ENCODE data around the gene SLC38A8.

SLC38A8 gene

DNA sequence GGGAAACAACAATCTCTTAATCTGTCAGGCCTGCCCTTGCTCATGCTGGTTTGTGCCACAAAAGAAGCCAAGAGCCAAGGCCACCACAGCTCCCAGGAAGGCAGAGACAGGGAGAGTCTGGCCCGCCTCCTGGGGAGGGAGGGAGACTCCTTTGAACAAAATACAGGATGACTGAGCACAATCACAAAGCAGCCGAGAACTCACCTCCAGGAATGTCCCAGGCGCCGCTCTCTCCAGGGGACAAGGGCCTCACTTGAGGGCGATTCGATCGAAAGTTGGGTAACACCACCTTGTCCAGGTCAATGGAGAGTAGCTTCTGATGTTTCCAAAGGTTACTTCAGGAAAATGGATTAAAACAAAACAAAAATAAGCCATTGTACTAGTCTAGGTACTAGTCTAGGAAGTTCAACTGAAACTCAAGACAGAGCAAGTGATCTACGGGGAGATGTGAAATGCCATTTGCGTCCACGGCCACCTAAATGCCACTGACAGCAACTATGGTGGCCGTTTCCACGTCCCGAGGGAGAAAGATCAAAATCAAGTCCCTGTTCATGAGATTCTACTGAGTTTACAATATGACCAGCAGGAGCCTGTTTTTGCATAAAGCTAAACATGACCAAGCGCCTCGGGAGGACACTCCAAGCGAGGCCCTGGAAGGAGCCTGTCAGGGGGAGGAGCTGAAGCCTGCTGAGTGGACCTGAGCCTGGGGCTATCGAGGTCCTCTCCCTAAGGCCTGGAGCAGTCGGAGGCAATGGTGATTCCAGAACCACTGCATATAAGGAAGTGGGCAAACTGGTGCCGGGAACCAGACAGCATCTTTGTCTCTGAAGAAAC lies 13.4 kb upstream of the SLC38A8 start:
- H3K4me3 ChIP-seq (ENCODE audit: low read length) = no peak overlapping the region
- no peaks in the 10 kb centered on the region for H3K4me1 ChIP-seq (ENCODE audit: control insufficient read depth, low read depth, low read length)
- no peak overlapping the region for H3K27ac ChIP-seq (ENCODE audit: low read length)
- H3K27me3 ChIP-seq (ENCODE audit: control insufficient read depth, insufficient read depth, low read length) = no peaks in the 10 kb centered on the region
- H3K36me3 ChIP-seq (ENCODE audit: control insufficient read depth, low read depth, low read length) = peaks cover 49% of the 10 kb centered on the region
- no peaks in the 10 kb centered on the region for H3K9me3 ChIP-seq (ENCODE audit: control insufficient read depth, low read depth, low read length)
- H3K9ac ChIP-seq (ENCODE audit: low read length) = no peak overlapping the region

GRCh38 chr16:84055366-84055765 lies 12.8 kb upstream of the SLC38A8 start:
- H3K4me3 ChIP-seq (ENCODE audit: low read length) = no peak overlapping the region
- H3K27ac ChIP-seq (ENCODE audit: low read length) = no peak overlapping the region
- H3K36me3 ChIP-seq (ENCODE audit: control insufficient read depth, low read depth, low read length) = peaks cover 47% of the 10 kb centered on the region
- no peaks in the 10 kb centered on the region for H3K4me1 ChIP-seq (ENCODE audit: control insufficient read depth, low read depth, low read length)
- no peaks in the 10 kb centered on the region for H3K27me3 ChIP-seq (ENCODE audit: control insufficient read depth, insufficient read depth, low read length)
- no peaks in the 10 kb centered on the region for H3K9me3 ChIP-seq (ENCODE audit: control insufficient read depth, low read depth, low read length)
- no peak overlapping the region for H3K9ac ChIP-seq (ENCODE audit: low read length)

DNA sequence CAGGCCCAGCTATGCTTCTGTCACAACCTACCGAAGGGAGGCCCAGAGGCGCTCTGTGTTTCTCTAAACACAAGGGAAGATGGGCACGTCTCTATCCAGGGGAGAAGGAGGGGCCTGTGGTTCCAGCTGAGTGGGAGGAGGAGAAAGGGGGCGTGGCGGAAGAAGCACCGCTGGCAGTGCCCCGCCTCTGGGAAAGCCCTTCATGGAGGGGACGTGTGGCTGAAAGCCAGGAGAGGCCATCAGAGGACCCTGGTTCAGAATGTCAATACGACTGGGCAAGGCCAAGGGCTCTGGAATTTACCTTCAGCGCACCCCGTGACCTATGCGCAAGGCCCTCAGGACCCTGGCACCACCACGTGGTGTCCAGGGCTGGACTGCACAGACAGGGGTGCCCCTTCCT lies 12.3 kb upstream of the SLC38A8 start:
- H3K9me3 ChIP-seq (ENCODE audit: control insufficient read depth, low read depth, low read length) = no peaks in the 10 kb centered on the region
- no peak overlapping the region for H3K4me3 ChIP-seq (ENCODE audit: low read length)
- peaks cover 42% of the 10 kb centered on the region for H3K36me3 ChIP-seq (ENCODE audit: control insufficient read depth, low read depth, low read length)
- H3K27ac ChIP-seq (ENCODE audit: low read length) = no peak overlapping the region
- no peaks in the 10 kb centered on the region for H3K4me1 ChIP-seq (ENCODE audit: control insufficient read depth, low read depth, low read length)
- no peak overlapping the region for H3K9ac ChIP-seq (ENCODE audit: low read length)
- H3K27me3 ChIP-seq (ENCODE audit: control insufficient read depth, insufficient read depth, low read length) = no peaks in the 10 kb centered on the region

- H3K9ac ChIP-seq (ENCODE audit: low read length) = no peak overlapping the region
- no peaks in the 10 kb centered on the region for H3K4me1 ChIP-seq (ENCODE audit: control insufficient read depth, low read depth, low read length)
- H3K36me3 ChIP-seq (ENCODE audit: control insufficient read depth, low read depth, low read length) = peaks cover 36% of the 10 kb centered on the region
- H3K27me3 ChIP-seq (ENCODE audit: control insufficient read depth, insufficient read depth, low read length) = no peaks in the 10 kb centered on the region
- H3K27ac ChIP-seq (ENCODE audit: low read length) = no peak overlapping the region
- no peaks in the 10 kb centered on the region for H3K9me3 ChIP-seq (ENCODE audit: control insufficient read depth, low read depth, low read length)
- no peak overlapping the region for H3K4me3 ChIP-seq (ENCODE audit: low read length)
Measured at GRCh38 chr16:84054271-84054670, 11.7 kb upstream of the SLC38A8 start.

DNA sequence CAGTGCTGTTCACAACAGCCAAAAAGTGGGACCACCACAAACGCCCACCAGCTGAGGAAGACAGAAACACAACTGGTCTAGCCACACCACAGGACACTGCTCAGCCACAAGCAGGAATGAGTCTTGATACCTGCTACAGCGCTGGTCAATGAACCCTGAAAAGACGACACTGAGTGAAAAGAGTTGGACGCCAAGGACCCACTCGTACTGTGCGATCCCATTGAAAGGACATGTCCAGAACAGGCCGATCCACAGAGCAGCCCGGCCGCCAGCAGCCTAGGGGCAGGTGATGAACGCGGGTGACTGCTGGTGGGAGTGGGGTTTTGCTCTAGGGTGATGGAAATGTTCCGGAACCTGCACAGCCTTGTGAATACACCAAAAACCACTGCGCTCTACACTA lies 10.6 kb upstream of the SLC38A8 start:
- Histone ChIP-seq H3K9me3 (ENCODE audit: control insufficient read depth, low read depth, low read length) (no peaks in the 10 kb centered on the region), H3K9ac (ENCODE audit: low read length) (no peak overlapping the region), H3K4me3 (ENCODE audit: low read length) (no peak overlapping the region), H3K36me3 (ENCODE audit: control insufficient read depth, low read depth, low read length) (peaks cover 29% of the 10 kb centered on the region), H3K27me3 (ENCODE audit: control insufficient read depth, insufficient read depth, low read length) (no peaks in the 10 kb centered on the region), H3K4me1 (ENCODE audit: control insufficient read depth, low read depth, low read length) (no peaks in the 10 kb centered on the region), H3K27ac (ENCODE audit: low read length) (no peak overlapping the region)

- no peak overlapping the region for H3K27ac ChIP-seq (ENCODE audit: low read length)
- no peaks in the 10 kb centered on the region for H3K27me3 ChIP-seq (ENCODE audit: control insufficient read depth, insufficient read depth, low read length)
- no peaks in the 10 kb centered on the region for H3K4me1 ChIP-seq (ENCODE audit: control insufficient read depth, low read depth, low read length)
- H3K9me3 ChIP-seq (ENCODE audit: control insufficient read depth, low read depth, low read length) = no peaks in the 10 kb centered on the region
- H3K9ac ChIP-seq (ENCODE audit: low read length) = no peak overlapping the region
- peaks cover 21% of the 10 kb centered on the region for H3K36me3 ChIP-seq (ENCODE audit: control insufficient read depth, low read depth, low read length)
- H3K4me3 ChIP-seq (ENCODE audit: low read length) = no peak overlapping the region
Measured at GRCh38 chr16:84052071-84052622, 9.6 kb upstream of the SLC38A8 start.

DNA sequence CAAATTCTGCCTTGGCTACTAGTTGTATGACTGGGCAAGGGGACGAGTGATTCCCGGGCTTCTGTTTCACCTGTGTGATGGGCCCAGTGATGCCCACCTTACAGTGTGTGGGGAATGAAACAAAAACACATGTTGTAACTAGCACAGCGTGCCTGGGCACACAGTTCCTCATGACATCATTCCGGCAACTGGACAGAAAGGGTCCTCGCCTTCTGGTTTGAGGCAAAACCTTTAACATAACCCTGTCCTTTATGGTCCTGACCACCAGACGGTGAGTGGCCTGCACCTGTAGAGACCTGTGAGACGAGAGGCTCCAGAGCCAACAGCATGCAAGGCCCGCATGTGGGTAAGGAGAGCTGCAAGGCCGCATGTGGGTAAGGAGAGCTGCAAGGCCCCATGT lies 7.7 kb upstream of the SLC38A8 start:
- no peak overlapping the region for H3K27ac ChIP-seq (ENCODE audit: low read length)
- no peaks in the 10 kb centered on the region for H3K27me3 ChIP-seq (ENCODE audit: control insufficient read depth, insufficient read depth, low read length)
- H3K36me3 ChIP-seq (ENCODE audit: control insufficient read depth, low read depth, low read length) = peaks cover 19% of the 10 kb centered on the region
- no peaks in the 10 kb centered on the region for H3K9me3 ChIP-seq (ENCODE audit: control insufficient read depth, low read depth, low read length)
- H3K4me3 ChIP-seq (ENCODE audit: low read length) = no peak overlapping the region
- H3K9ac ChIP-seq (ENCODE audit: low read length) = no peak overlapping the region
- no peaks in the 10 kb centered on the region for H3K4me1 ChIP-seq (ENCODE audit: control insufficient read depth, low read depth, low read length)

GRCh38 chr16:84049403-84050060 lies 6.9 kb upstream of the SLC38A8 start:
- Histone ChIP-seq H3K4me1 (ENCODE audit: control insufficient read depth, low read depth, low read length) (no peaks in the 10 kb centered on the region), H3K27me3 (ENCODE audit: control insufficient read depth, insufficient read depth, low read length) (no peaks in the 10 kb centered on the region), H3K27ac (ENCODE audit: low read length) (no peak overlapping the region), H3K4me3 (ENCODE audit: low read length) (no peak overlapping the region), H3K9ac (ENCODE audit: low read length) (no peak overlapping the region), H3K9me3 (ENCODE audit: control insufficient read depth, low read depth, low read length) (no peaks in the 10 kb centered on the region), H3K36me3 (ENCODE audit: control insufficient read depth, low read depth, low read length) (peaks cover 16% of the 10 kb centered on the region)

GRCh38 chr16:84048871-84049270 lies 6.3 kb upstream of the SLC38A8 start:
- Histone ChIP-seq H3K9ac (ENCODE audit: low read length) (no peak overlapping the region), H3K27me3 (ENCODE audit: control insufficient read depth, insufficient read depth, low read length) (no peaks in the 10 kb centered on the region), H3K4me3 (ENCODE audit: low read length) (no peak overlapping the region), H3K36me3 (ENCODE audit: control insufficient read depth, low read depth, low read length) (peaks cover 13% of the 10 kb centered on the region), H3K9me3 (ENCODE audit: control insufficient read depth, low read depth, low read length) (no peaks in the 10 kb centered on the region), H3K4me1 (ENCODE audit: control insufficient read depth, low read depth, low read length) (peaks cover 3% of the 10 kb centered on the region), H3K27ac (ENCODE audit: low read length) (no peak overlapping the region)

DNA sequence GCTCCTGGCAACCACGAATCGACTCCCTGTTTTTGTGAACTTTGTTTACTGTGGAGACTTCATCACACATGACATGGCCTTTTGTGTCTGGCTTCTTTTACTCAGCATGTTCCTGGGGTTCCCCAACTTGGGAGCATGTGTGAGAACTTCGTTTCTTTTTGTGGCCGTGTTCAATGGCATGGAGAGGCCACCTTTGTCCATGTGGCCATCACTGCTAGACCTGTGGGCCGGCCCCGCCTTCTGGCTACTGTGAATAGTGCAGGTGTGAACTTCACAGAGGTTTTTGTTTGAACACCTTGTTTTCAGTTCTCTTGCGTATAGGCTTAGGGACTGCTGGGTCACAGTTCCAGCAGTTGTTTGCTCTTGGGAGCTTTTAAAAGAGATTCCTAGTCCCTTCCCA lies 5.7 kb upstream of the SLC38A8 start:
- Histone ChIP-seq H3K27ac (ENCODE audit: low read length) (no peak overlapping the region), H3K4me3 (ENCODE audit: low read length) (no peak overlapping the region), H3K36me3 (ENCODE audit: control insufficient read depth, low read depth, low read length) (peaks cover 7% of the 10 kb centered on the region), H3K9me3 (ENCODE audit: control insufficient read depth, low read depth, low read length) (no peaks in the 10 kb centered on the region), H3K4me1 (ENCODE audit: control insufficient read depth, low read depth, low read length) (peaks cover 9% of the 10 kb centered on the region), H3K9ac (ENCODE audit: low read length) (no peak overlapping the region), H3K27me3 (ENCODE audit: control insufficient read depth, insufficient read depth, low read length) (no peaks in the 10 kb centered on the region)

GRCh38 chr16:84047626-84048025 lies 5.0 kb upstream of the SLC38A8 start:
- Histone ChIP-seq H3K36me3 (ENCODE audit: control insufficient read depth, low read depth, low read length) (peaks cover 5% of the 10 kb centered on the region), H3K27ac (ENCODE audit: low read length) (no peak overlapping the region), H3K27me3 (ENCODE audit: control insufficient read depth, insufficient read depth, low read length) (no peaks in the 10 kb centered on the region), H3K9ac (ENCODE audit: low read length) (no peak overlapping the region), H3K9me3 (ENCODE audit: control insufficient read depth, low read depth, low read length) (no peaks in the 10 kb centered on the region), H3K4me3 (ENCODE audit: low read length) (no peak overlapping the region), H3K4me1 (ENCODE audit: control insufficient read depth, low read depth, low read length) (peaks cover 13% of the 10 kb centered on the region)

All from iPS-18a (cell line).